ENCODE measurements around the gene ARL15. TPM values are rescaled to one million over a fixed set of nuclear protein-coding genes. Genes with fewer than 3 reads are reported as not detected.

Gene ARL15
- total RNA-seq, 1 experiment from 2014 or later: 13.0 TPM

GRCh38 chr5:54270326-54270725 lies 40.0 kb downstream of the ARL15 start:
- H3K14ac ChIP-seq (ENCODE audit: insufficient read depth, low read length): no peak overlapping the region
- H3K4ac ChIP-seq (ENCODE audit: low read depth, low read length): no peak overlapping the region
- no peaks in the 10 kb centered on the region for H3K27me3 ChIP-seq (ENCODE audit: insufficient read depth, low read length)
- peaks cover 0 to 2% (median 0%) of the 10 kb centered on the region in 3 experiments; a peak in 1 of 7 replicates for H3K36me3 Mint-ChIP-seq (ENCODE audit: insufficient read depth in 1 of 3, low read depth in 3 of 3)
- no peaks in the 10 kb centered on the region; the same call in 1 of the 2 replicates for H3K4me1 ChIP-seq (ENCODE audit: insufficient read depth, low read length)
- H2AFZ ChIP-seq (ENCODE audit: low read length): no peak overlapping the region
- no peak overlapping the region for H3K4me3 Mint-ChIP-seq
- no peak overlapping the region for H2BK120ac ChIP-seq (ENCODE audit: low read depth, low read length, poor library complexity, severe bottlenecking)
- no peaks in the 10 kb centered on the region for H3K23me2 ChIP-seq (ENCODE audit: insufficient read length, low read depth, low read length, poor library complexity, severe bottlenecking)
- H4K8ac ChIP-seq (replicated peaks; ENCODE audit: insufficient read length, low read depth, low read length): no peak overlapping the region
- no peak for TF ChIP-seq CTCF (conservative IDR thresholded peaks at IDR 0.05)
- no peaks in the 10 kb centered on the region for H4K20me1 ChIP-seq (ENCODE audit: control insufficient read depth, insufficient read depth, insufficient read length)
- H2BK15ac ChIP-seq (ENCODE audit: low read depth, low read length): no peak overlapping the region
- no peak overlapping the region for H3T11ph ChIP-seq (ENCODE audit: low read length)
- H3K9me3 ChIP-seq (ENCODE audit: control insufficient read depth, low read depth, low read length): no peaks in the 10 kb centered on the region
- H3K4me2 ChIP-seq (ENCODE audit: insufficient read depth, insufficient read length, low read length): no peak overlapping the region
- H4K5ac ChIP-seq (ENCODE audit: insufficient read length, low read depth, low read length): no peak overlapping the region
- peaks cover 0 to 2% of the 10 kb centered on the region in 2 experiments; a peak in 2 of 5 replicates for H3K9me3 Mint-ChIP-seq
- H3K79me2 ChIP-seq (ENCODE audit: insufficient read depth, low read length): no peaks in the 10 kb centered on the region
- DNase-seq: no peak
- no peaks in the 10 kb centered on the region for H3K27me3 Mint-ChIP-seq (ENCODE audit: low read depth)
- H3K56ac ChIP-seq (ENCODE audit: insufficient read length, low read depth, low read length): no peak overlapping the region
- no peak overlapping the region for H2BK12ac ChIP-seq (ENCODE audit: insufficient read length, low read depth, low read length)
- H2AK5ac ChIP-seq (ENCODE audit: insufficient read length, low read length): no peak overlapping the region
- H3K23ac ChIP-seq (ENCODE audit: insufficient read length, low read depth, low read length): no peak overlapping the region
- no peak overlapping the region for H3K18ac ChIP-seq (ENCODE audit: insufficient read length, low read depth, low read length)
- WGBS (ENCODE audit: extremely low coverage, insufficient read length, low lambda C conversion rate): no CpG with 5 or more reads among the region's 6 CpGs
- no peak overlapping the region for H2BK5ac ChIP-seq (ENCODE audit: insufficient read length, low read length)
- H3K9ac ChIP-seq (ENCODE audit: extremely low read depth, insufficient read length, low read length): no peak overlapping the region
- no peak overlapping the region for H2BK20ac ChIP-seq (ENCODE audit: low read depth, low read length, poor library complexity, severe bottlenecking)
- no peak overlapping the region for H4K91ac ChIP-seq (ENCODE audit: insufficient read length, low read depth, low read length)
- H3K4me1 Mint-ChIP-seq: peaks cover 10% of the 10 kb centered on the region in 2 experiments; a peak in 3 of 4 replicates
- no peak overlapping the region for H3K27ac Mint-ChIP-seq
- no peaks in the 10 kb centered on the region for H3K79me1 ChIP-seq (ENCODE audit: insufficient read depth, low read depth, low read length, poor library complexity, severe bottlenecking)
- no peak overlapping the region for H3K27ac ChIP-seq (ENCODE audit: insufficient read length, low read depth, low read length)
